Mammary epithelial cell (primary cell): ENCODE data around the gene LAMC3.

Source experiments
- EZH2 ChIP-seq: IDR thresholded peaks from 2 replicates; pipeline ENCODE4 v1.6.1; 2012; ENCODE audit warnings: low read length, inconsistent platforms, borderline replicate concordance
- TF ChIP-seq, protein P1 (sequence below), 2 donors: IDR thresholded peaks in 1 of 2; conservative IDR thresholded peaks in 1 of 2; 2 replicates each; pipeline ENCODE4 v1.5.1; 2011 to 2012; ENCODE audit warnings: inconsistent platforms in 2 of 2, low read length in 2 of 2, mild to moderate bottlenecking in 2 of 2, control low read depth in 1 of 2, low read depth in 1 of 2; ENCODE audit not compliant: insufficient read depth in 1 of 2; ENCODE audit errors: extremely low read depth in 1 of 2

GRCh38 chr9:131046581-131047202, 37.7 kb downstream of the LAMC3 start:
- TF ChIP-seq, protein P1, sequence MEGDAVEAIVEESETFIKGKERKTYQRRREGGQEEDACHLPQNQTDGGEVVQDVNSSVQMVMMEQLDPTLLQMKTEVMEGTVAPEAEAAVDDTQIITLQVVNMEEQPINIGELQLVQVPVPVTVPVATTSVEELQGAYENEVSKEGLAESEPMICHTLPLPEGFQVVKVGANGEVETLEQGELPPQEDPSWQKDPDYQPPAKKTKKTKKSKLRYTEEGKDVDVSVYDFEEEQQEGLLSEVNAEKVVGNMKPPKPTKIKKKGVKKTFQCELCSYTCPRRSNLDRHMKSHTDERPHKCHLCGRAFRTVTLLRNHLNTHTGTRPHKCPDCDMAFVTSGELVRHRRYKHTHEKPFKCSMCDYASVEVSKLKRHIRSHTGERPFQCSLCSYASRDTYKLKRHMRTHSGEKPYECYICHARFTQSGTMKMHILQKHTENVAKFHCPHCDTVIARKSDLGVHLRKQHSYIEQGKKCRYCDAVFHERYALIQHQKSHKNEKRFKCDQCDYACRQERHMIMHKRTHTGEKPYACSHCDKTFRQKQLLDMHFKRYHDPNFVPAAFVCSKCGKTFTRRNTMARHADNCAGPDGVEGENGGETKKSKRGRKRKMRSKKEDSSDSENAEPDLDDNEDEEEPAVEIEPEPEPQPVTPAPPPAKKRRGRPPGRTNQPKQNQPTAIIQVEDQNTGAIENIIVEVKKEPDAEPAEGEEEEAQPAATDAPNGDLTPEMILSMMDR (conservative IDR thresholded peaks at IDR 0.05 in 1 of 2, IDR thresholded peaks at IDR 0.05 in 1 of 2; ENCODE audit: extremely low read depth in 1 of 2, insufficient read depth in 1 of 2, low read depth in 1 of 2, low read length in 2 of 2), result peak; percentile 67 to 96
- TF ChIP-seq EZH2, result no peak
